ENCODE data around the gene DISC1. TPM values are rescaled to one million over a fixed set of nuclear protein-coding genes. Genes with fewer than 3 reads are reported as not detected.
"Not testable (repeated sequence)": the region's sequence is repeated elsewhere in the genome, so short reads cannot be mapped to it uniquely, and the experiment has no call there.

The DISC1 gene
- total RNA-seq, 4 donors from 2014 or later: 3.3 to 11.4 (median 4.2) TPM

DNA sequence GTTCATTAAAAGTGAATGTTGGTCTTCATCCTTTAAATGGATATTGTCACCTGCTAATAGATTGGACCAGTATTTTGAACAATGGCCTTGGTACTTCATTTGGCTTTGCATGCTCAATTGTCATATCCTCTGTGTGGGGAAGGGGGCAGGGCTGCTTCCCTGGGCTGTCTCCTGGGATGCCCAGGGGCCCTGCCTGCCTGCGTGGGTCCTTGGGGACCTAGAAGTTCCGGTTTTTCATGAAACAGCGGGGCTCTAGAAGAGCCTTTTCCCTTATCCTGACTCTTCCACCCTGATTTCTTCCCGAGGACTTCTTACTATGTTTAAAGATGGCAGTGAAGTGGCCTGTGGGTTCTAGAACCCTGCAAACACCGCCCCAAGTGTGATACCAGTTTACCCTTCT is 97.5 kb downstream of the DISC1 start:
- intact Hi-C loops (cut with DNase I): no loop called here
- Histone ChIP-seq H3K27ac (no peak overlapping the region), H3K9me3 (no peaks in the 10 kb centered on the region), H3K27me3 (no peaks in the 10 kb centered on the region), H3K36me3 (no peaks in the 10 kb centered on the region), H3K4me3 (no peak overlapping the region), H3K4me1 (peaks cover 0 to 19% (median 0%) of the 10 kb centered on the region in 3 donors)
- DNase-seq: no peak
- TF ChIP-seq, protein P1, sequence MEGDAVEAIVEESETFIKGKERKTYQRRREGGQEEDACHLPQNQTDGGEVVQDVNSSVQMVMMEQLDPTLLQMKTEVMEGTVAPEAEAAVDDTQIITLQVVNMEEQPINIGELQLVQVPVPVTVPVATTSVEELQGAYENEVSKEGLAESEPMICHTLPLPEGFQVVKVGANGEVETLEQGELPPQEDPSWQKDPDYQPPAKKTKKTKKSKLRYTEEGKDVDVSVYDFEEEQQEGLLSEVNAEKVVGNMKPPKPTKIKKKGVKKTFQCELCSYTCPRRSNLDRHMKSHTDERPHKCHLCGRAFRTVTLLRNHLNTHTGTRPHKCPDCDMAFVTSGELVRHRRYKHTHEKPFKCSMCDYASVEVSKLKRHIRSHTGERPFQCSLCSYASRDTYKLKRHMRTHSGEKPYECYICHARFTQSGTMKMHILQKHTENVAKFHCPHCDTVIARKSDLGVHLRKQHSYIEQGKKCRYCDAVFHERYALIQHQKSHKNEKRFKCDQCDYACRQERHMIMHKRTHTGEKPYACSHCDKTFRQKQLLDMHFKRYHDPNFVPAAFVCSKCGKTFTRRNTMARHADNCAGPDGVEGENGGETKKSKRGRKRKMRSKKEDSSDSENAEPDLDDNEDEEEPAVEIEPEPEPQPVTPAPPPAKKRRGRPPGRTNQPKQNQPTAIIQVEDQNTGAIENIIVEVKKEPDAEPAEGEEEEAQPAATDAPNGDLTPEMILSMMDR (IDR thresholded peaks at IDR 0.05): no peak
- no peak for TF ChIP-seq POLR2A (IDR thresholded peaks at IDR 0.05)
- WGBS, 2 donors: 93 to 95% methylated on average over 3 of the region's 5 CpGs

DNA sequence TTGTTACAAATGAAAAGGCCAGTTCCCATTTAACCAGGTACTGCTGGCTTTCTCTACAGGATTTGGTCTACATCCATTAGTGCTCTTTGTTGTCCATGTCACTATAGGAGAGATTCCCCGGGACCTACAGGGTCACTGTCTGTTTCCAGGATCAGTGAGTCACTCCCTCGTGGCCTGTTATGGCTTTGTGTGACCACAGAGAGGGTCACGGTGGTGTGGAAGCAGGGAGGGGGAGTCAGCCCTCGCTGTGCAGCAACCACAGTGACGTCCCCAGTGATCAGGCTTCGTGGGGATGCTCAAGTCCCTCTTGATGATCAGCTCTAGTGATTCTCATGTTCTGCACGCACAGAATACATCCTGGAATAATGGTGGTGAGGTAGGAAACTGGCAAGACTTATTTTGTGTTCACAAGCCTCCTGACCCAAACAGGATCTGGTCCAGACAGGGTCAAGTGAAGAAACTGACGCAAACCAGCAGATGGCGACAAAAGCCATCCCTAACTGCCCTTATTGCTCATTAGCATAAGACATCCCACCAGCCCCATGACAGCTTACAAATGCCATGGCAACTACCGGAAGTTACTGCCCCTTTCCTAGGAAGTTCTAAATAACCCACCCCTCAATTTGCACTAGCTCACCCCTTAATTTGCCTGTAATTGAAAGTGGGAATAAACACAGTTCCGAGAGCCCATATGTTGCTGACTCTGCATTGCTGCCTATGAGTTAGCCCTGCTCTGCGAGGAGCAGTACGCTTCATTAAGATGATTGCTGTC is 98.5 kb downstream of the DISC1 start:
- Histone ChIP-seq H3K27ac (no peak overlapping the region), H3K9me3 (no peaks in the 10 kb centered on the region), H3K4me1 (peaks cover 0 to 19% (median 0%) of the 10 kb centered on the region in 3 donors), H3K27me3 (no peaks in the 10 kb centered on the region), H3K4me3 (no peak overlapping the region), H3K36me3 (no peaks in the 10 kb centered on the region)
- TF ChIP-seq POLR2A (IDR thresholded peaks at IDR 0.05): no peak
- TF ChIP-seq, protein P1 (IDR thresholded peaks at IDR 0.05): peak in 3 of 6 experiments; percentile 19 to 58 (median 26)
- intact Hi-C loops (cut with DNase I): no loop called here
- DNase-seq: no peak
- WGBS, 2 donors: 64 to 65% methylated on average over 7 to 8 of the region's 13 CpGs

DNA sequence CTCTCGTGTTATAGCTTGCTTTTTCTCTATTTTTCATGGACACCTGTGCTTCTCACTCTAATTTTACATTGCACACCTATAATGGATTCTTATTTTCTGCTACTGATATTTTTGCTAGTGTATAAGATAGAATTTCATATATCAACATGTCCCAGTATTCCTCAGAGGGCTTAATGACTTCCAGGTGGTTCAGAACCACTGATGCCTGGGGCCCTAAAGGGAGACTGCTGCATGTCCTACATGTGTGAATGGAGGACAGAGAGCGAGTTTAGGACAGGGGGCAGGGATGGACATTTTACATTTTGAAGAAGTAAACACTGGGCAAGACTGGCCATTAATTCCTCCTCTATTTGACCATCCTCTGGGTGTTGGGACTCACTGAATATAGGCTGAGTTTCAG is 100.6 kb downstream of the DISC1 start:
- intact Hi-C loops (cut with DNase I): no loop called here
- Histone ChIP-seq H3K27ac (no peak overlapping the region), H3K4me1 (peaks cover 0 to 7% (median 0%) of the 10 kb centered on the region in 3 donors), H3K36me3 (no peaks in the 10 kb centered on the region), H3K27me3 (no peaks in the 10 kb centered on the region), H3K4me3 (no peak overlapping the region), H3K9me3 (no peaks in the 10 kb centered on the region)
- no peak for TF ChIP-seq POLR2A (IDR thresholded peaks at IDR 0.05)
- no peak for DNase-seq
- WGBS, 2 donors: 91% methylated on average over 2 of the region's 2 CpGs

DNA sequence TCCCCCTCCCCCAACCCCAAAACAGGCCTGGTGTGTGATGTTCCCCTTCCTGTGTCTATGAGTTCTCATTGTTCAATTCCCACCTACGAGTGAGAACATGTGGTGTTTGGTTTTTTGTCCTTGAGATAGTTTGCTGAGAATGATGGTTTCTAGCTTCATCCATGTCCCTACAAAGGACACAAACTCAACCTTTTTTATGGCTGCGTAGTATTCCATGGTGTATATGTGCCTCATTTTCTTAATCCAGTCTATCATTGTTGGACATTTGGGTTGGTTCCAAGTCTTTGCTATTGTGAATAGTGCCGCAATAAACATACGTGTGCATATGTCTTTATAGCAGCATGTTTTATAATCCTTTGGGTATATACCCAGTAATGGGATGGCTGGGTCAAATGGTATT is 102.4 kb downstream of the DISC1 start:
- H3K4me3 ChIP-seq: not testable (repeated sequence)
- WGBS, 2 donors: 81 to 86% methylated on average over 3 to 4 of the region's 4 CpGs

DNA sequence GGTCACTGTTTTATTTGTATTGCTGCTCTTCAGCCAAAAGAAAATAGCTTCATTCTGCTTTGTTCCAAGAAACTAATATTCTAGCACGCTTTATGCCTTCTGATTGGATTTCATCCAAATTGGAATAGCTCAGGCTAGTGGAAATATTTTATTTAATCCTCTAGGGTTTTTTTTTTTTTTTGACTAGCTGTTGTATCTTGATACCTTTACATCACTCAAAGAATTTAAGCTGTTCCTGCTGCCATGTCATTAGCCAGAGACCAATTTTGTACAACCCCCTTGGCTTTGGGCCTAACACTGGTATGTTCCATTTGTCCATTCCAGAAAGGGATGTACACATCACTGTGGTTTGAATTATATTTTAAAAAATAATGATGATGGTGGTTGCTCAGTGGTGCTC is 103.0 kb downstream of the DISC1 start:
- TF ChIP-seq, protein P1 (IDR thresholded peaks at IDR 0.05): no peak
- TF ChIP-seq POLR2A (IDR thresholded peaks at IDR 0.05): no peak
- no peaks in the 10 kb centered on the region for H3K27me3 ChIP-seq
- WGBS, 2 donors: 0 to 3% methylated on average over 1 of the region's 1 CpG
- H3K36me3 ChIP-seq: no peaks in the 10 kb centered on the region
- intact Hi-C loops (cut with DNase I): no loop called here
- H3K4me3 ChIP-seq: no peak overlapping the region
- no peak overlapping the region for H3K27ac ChIP-seq
- no peaks in the 10 kb centered on the region for H3K9me3 ChIP-seq
- DNase-seq: no peak
- peaks cover 0 to 7% (median 0%) of the 10 kb centered on the region in 3 donors for H3K4me1 ChIP-seq

More for the DNA sequence above, 102.4 kb downstream of the DISC1 start:
- H3K36me3 ChIP-seq; H3K9me3 ChIP-seq; intact Hi-C loops (cut with DNase I); DNase-seq; H3K4me1 ChIP-seq; H3K27me3 ChIP-seq; H3K27ac ChIP-seq: not testable (repeated sequence)

DNA sequence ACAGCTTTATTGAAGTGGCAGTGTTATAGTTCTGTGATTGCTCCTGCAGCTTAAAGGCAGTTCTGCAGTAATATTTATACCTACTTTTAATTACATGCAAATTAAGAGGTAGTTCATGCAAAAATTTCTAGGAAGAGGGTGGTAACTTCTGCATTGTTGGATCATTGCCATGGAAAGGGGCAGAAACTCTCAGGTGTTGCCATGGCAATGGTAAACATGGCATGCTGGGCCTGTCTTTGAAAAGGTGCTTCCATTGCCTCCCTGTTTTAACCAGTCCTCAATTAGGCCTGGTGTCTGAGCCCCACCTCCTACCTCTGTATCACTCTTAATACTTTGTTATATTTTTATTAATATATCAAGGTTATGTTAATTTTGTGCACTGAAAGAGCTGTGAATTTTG is 104.7 kb downstream of the DISC1 start:
- no peak overlapping the region for H3K4me3 ChIP-seq
- no peak for DNase-seq
- H3K36me3 ChIP-seq: no peaks in the 10 kb centered on the region
- TF ChIP-seq POLR2A (IDR thresholded peaks at IDR 0.05): no peak
- TF ChIP-seq, protein P1 (IDR thresholded peaks at IDR 0.05): no peak
- intact Hi-C loops (cut with DNase I): no loop called here
- H3K27me3 ChIP-seq: no peaks in the 10 kb centered on the region
- no peak overlapping the region for H3K27ac ChIP-seq
- H3K9me3 ChIP-seq: no peaks in the 10 kb centered on the region
- no peaks in the 10 kb centered on the region for H3K4me1 ChIP-seq
